T-helper 2 cell (primary cell): ENCODE results near the gene C1orf116.

Source experiments
- DNase-seq, 5 experiments: peaks; one replicate each; pipeline versions ENCODE4 v3.0.0 to v3.0.0-alpha.2; 2012 to 2022
- total RNA-seq, 2 donors: gene quantifications; one replicate each; lab custom pipeline; 2026; lab: John Stamatoyannopoulos, UW

The C1orf116 gene
- 0.13 to 1.9 reads per million in 2 donors for total RNA-seq

- no peak for DNase-seq
These were observed at the start of gene C1orf116 for GRCh38 chr1:207032528-207033017. Gene C1orf116, minus strand, starts transcription at chr1:207032756. Its CDS starts 5,158 bp downstream, at chr1:207027598.

DNA sequence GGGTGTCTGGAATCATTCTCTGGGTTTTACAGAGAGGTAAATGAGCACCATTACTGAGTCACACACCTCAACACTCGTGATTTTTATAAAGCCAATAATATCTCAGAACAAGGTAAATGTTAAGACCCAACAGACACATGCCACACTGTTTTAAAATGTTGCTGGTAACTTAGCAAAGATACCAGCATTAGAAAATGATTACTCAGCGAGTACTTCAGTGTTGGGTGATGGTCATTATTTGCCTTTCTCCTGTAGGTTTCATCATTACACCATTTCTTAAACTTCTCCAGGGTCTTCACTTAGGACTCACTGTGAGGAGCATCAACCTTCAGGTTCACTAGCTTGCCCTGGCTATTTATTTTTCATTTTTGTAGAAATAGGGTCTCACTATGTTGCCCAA, 49.2 kb upstream of the C1orf116 start:
- DNase-seq, result no peak

DNA sequence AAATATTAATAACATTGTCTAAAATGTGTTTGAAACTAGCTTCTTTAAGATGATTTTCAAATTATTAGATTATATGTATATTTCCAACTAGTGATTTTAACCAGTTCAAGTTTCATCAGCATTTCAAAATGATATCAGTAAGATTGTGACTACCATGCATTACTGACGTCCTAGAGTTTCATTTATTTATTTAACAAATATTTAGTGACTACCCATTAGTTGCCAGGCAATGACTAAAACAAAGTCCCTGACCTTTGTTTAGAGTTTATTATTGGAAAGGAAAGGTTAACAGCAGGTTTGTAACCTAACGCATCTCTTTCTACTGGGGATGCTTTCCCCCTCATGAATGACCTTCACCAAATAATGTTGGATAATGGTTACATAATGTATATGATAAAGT, 48.5 kb upstream of the C1orf116 start:
- no peak for DNase-seq

GRCh38 chr1:207079706-207080241, 47.2 kb upstream of the C1orf116 start:
- no peak for DNase-seq

DNA sequence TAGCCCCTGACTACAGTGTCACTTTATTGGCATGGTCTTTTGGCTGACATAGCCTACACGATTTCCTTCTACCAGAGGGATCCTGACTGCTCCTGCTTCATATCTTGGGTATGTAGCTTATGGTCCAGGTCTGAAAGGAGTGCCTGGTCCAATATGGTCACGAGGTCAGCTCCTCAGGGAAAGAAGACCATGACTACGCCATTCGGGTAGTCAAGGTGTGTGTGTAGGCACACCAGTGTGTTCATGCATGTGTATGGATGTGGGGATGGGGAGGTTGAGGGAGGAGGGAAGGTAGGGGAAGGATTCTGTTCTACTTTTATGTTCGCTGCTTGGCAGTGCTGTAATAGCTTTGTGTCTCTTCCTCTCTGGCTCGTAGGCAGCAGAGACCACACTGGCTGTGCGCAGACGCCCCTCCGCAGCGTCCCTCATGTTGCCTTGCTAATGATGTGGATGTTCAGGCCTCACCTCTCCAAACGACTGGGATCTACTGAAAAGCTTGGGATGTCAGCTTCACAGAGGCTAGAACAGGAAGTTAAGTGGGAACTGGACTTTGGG, 46.1 kb upstream of the C1orf116 start:
- DNase-seq, result no peak

- DNase-seq, result peak in 4 of 5 experiments; percentile 16 to 70 (median 38)
These were observed 45.2 kb upstream of the C1orf116 start for GRCh38 chr1:207077470-207078377.

- no peak for DNase-seq
These were observed 44.5 kb upstream of the C1orf116 start for GRCh38 chr1:207077012-207077411.

GRCh38 chr1:207076181-207076955, 43.8 kb upstream of the C1orf116 start:
- no peak for DNase-seq

DNA sequence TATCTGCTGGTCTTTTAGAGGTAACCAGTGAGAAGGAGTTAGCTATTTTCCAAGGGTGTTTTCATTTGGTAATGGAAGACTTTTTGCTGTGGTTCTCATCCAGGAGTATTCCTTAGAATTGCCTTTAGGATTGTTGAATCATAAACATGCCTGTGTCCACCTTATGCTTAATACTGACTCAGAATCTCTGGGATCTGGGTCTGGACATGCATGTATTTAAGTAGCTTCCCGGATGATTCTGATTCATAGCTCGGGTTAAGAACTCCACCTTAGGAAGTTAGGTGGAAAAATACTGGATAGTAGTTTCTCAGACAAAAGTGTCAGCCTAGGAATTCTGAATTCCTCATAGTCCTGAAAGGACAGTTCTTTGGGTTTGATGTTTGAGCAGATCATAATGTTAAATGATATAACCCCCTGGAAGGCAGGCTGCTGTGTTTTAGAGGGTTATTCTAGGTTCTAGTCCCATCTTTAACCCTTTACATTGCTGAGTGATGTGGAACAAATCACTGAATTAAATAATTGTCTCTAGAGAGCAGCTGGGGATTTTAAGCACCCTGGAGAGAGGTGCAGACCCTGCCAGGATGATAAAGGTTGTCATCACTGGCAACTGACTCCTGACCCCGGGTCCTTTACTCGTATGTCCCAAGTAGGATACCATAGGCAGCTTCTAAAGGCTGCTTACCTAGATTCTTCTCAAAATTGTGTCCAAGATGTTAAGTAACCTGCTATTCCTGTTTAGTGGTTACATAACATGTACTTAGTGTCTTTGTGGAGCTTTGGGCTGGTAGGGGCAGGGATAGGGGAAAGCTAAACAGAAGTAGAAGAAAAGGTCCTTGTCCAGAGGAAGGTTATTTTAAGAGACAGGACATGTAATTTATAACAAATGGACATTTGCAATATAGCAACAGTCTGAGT, 41.6 kb upstream of the C1orf116 start:
- DNase-seq, result no peak

- no peak for DNase-seq
These were observed 39.7 kb upstream of the C1orf116 start for GRCh38 chr1:207072233-207072632.

- no peak for DNase-seq
These were observed 38.9 kb upstream of the C1orf116 start for GRCh38 chr1:207071426-207071825.

DNA sequence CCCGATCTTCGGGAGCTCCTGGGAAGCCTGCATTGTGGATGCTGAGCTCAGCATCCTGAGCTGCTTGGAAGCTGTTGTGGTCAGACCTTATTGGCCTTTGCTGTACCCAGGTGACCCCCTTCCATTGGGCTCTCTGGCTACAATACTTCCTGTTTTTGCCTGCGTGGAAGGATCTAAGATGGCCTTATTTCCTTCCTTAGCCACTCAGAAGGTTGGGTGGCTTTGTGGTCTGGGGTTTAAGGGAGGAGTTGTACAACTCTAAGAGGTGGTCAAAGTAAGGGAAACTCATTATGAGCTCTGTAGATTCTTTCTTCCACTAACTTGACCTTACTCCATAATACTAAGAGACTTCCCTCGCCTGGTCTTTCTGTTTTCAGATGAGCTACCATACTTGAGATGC, 38.3 kb upstream of the C1orf116 start:
- peak in 1 of 5 experiments; percentile 24 for DNase-seq

GRCh38 chr1:207069858-207070506, 37.4 kb upstream of the C1orf116 start:
- DNase-seq, result no peak

GRCh38 chr1:207069061-207069460, 36.5 kb upstream of the C1orf116 start:
- no peak for DNase-seq

- no peak for DNase-seq
These were observed 35.1 kb upstream of the C1orf116 start for GRCh38 chr1:207067665-207068064.

GRCh38 chr1:207067185-207067584, 34.6 kb upstream of the C1orf116 start:
- DNase-seq, result no peak

DNA sequence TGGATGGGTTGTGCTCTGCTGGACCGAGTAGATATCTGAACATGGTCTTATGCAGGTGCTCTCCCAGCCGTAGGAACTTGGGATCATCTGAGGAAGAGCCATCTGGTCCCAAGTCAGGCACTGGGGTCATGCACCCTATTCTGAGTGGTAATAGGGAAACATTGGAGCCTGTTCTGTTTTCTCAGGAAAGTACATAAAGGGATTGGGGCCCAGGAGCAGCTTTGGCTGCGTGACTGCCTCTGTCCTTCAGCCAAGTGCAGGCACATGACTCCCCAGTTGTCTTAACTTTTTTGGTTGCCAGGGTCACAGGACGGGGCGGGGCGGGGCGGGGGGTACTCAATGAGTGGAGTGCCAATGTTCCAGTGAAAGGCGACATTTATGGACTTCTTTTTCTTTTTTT, 32.0 kb upstream of the C1orf116 start:
- no peak for DNase-seq

DNA sequence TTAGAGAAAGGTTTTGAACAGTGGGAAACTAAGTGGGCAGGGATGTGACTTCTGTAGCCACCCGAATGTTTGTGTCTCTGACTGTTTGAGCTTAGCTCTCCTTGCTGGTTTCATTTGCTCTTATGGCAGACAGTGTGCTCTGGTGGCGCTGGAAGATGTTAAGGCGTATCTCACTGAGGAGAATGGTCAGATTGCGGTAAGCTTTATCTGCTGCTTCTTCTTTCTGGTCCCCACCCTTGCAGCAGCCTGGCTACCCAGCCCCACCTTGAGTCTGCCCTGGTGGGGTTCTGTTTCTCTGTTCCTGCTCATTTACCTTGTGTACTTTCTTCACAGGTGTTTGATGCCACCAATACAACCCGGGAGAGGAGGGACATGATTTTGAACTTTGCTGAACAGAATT, 30.5 kb upstream of the C1orf116 start:
- no peak for DNase-seq

DNA sequence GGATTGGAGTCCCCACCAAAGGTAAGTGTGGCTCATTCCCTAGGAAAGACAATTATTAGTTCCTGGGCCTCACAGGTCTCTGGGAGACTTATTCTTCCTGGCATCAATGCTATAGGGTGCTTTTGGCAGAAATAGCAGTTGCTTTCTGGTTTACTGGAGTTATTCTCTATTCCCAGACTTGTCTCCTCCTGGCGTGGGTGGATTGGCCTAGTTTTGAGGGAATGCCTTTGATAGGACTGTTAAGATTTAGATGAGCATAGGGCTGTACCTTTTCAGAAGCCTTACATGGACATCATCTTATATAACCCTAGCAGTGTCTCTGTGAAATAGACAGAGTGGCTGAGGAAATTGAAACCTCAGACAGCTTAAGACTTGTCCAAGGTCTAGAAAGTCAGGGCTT, 29.5 kb upstream of the C1orf116 start:
- no peak for DNase-seq

GRCh38 chr1:207060596-207060995, 28.0 kb upstream of the C1orf116 start:
- no peak for DNase-seq

- no peak for DNase-seq
These were observed 27.3 kb upstream of the C1orf116 start for GRCh38 chr1:207059881-207060280.
